ENCODE measurements around the gene LBR. TPM values are rescaled to one million over a fixed set of nuclear protein-coding genes. Genes with fewer than 3 reads are reported as not detected.
A peak's percentile ranks its signal among the peaks of the same experiment; 100 is the strongest.
"Not testable (repeated sequence)": the region's sequence is repeated elsewhere in the genome, so short reads cannot be mapped to it uniquely, and the experiment has no call there.

LBR gene
- total and polyA plus RNA-seq, 9 donors, result 22.4 to 60.9 (median 43.0) TPM

- Histone ChIP-seq H3K27ac (no peak overlapping the region), H3K36me3 (no peaks in the 10 kb centered on the region), H3K27me3 (no peaks in the 10 kb centered on the region), H3K4me1 (ENCODE audit: insufficient read depth) (no peaks in the 10 kb centered on the region), H3K9me3 (no peaks in the 10 kb centered on the region), H3K4me3 (no peak overlapping the region)
- TF ChIP-seq POLR2A (IDR thresholded peaks at IDR 0.05) (peak; percentile 62), CTCF (IDR thresholded peaks at IDR 0.05) (peak; percentile 99 to 100 (median 100)), EP300 (IDR thresholded peaks at IDR 0.05) (no peak)
- DNase-seq, result peak; percentile 61 to 88 (median 74)
- intact Hi-C loops (cut with DNase I), result loop anchor here (2.0 to 10.0 kb wide), 8 partner anchors 70 to 502 kb away; no protein-coding TSS in a partner anchor
- 23 to 27% (median 26%) methylated on average over 48 to 50 of the region's 50 CpGs for WGBS, 3 donors
Observed at GRCh38 chr1:225474986-225475820, 47.4 kb upstream of the LBR start.

DNA sequence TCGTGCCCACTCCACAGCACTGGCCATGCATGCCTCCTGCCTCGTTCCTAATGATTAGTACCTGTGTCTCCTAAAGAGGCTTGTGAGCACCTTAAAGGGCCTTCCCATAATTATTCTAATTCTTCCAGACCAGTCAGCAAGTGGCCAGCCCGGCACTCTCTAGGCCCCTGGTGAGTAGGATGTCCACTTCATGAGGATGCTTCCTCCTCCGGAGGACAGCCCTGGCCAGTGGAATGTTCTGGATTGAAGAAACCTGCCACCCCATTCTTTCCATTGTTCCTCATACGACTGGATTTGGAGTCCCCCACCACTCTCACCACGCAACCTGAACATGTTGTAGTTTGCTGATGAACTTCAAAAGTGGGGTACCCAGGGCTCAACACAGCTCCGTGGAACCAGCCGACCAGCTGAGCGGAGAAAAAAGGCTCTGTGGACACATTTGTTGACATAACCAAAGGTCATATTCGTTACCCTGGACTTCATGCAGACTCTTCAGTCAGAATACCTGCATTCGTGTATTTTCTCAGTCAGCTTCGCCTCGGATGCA, 46.7 kb upstream of the LBR start:
- DNase-seq, result no peak
- Histone ChIP-seq H3K27ac (no peak overlapping the region), H3K36me3 (no peaks in the 10 kb centered on the region), H3K9me3 (no peaks in the 10 kb centered on the region), H3K4me1 (ENCODE audit: insufficient read depth) (no peaks in the 10 kb centered on the region), H3K4me3 (no peak overlapping the region), H3K27me3 (no peaks in the 10 kb centered on the region)
- WGBS, 3 donors, result 38 to 43% (median 41%) methylated on average over 13 of the region's 13 CpGs
- TF ChIP-seq CTCF (IDR thresholded peaks at IDR 0.05) (no peak), POLR2A (IDR thresholded peaks at IDR 0.05) (no peak), EP300 (IDR thresholded peaks at IDR 0.05) (no peak)
- intact Hi-C loops (cut with DNase I), result loop anchor here (2.0 to 10.0 kb wide), 6 partner anchors 70 to 502 kb away; no protein-coding TSS in a partner anchor

DNA sequence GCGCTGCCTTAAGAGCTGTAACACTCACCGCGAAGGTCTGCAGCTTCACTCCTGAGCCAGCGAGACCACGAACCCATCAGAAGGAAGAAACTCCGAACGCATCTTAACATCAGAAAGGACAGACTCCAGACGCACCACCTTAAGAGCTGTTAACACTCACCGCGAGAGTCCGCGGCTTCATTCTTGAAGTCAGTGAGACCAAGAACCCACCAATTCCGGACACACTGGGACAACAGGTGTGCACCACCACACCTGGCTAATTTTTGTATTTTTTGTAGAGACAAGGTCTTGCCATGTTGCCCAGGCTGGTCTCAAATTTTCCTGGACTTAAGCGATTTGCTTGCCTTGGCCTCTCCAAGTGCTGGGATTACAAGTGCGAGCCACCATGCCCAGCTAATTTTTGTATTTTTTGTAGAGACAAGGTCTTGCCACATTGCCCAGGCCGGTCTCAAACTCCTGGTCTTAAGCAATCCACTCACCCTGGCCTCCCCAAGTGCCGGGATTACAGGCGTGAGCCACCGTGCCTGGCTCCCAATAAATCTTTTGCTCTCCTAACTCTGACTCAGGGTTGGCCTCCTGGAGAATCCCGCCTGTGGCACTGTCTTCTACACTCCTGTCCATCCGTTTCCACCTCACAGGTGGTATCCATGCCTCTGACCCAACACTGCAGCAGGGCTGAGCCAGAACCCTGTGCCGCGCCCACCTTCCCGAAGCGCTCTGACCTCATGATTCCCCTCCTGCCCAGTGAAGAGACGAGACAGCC, 46.0 kb upstream of the LBR start:
- H3K4me1 ChIP-seq (ENCODE audit: insufficient read depth); H3K4me3 ChIP-seq; H3K27me3 ChIP-seq; H3K36me3 ChIP-seq; H3K27ac ChIP-seq; H3K9me3 ChIP-seq: not testable (repeated sequence)
- peak in 1 of 5 donors; percentile 16 for DNase-seq
- WGBS, 3 donors, result 92 to 94% (median 94%) methylated on average over 24 to 26 of the region's 26 CpGs
- intact Hi-C loops (cut with DNase I), result loop anchor here (2.0 to 10.0 kb wide), 6 partner anchors 71 to 503 kb away; no protein-coding TSS in a partner anchor

- peak in 1 of 5 donors; percentile 2 for DNase-seq
- not testable (repeated sequence) for H3K36me3 ChIP-seq; H3K27me3 ChIP-seq; H3K9me3 ChIP-seq; H3K27ac ChIP-seq; H3K4me3 ChIP-seq; H3K4me1 ChIP-seq (ENCODE audit: insufficient read depth)
- WGBS, 3 donors, result 57 to 68% (median 65%) methylated on average over 8 of the region's 8 CpGs
- intact Hi-C loops (cut with DNase I), result loop anchor here in 3 of 4 donors (5.0 to 10.0 kb wide), 3 partner anchors 72 to 439 kb away; no protein-coding TSS in a partner anchor
Observed at GRCh38 chr1:225473266-225473665, 45.4 kb upstream of the LBR start.

Measured in ovary (tissue), 9 donors.